ENCODE data around the gene GPR153. TPM values are rescaled to one million over a fixed set of nuclear protein-coding genes. Genes with fewer than 3 reads are reported as not detected.

The GPR153 gene
- polyA plus RNA-seq, 1 experiment, result 4.7 TPM

DNA sequence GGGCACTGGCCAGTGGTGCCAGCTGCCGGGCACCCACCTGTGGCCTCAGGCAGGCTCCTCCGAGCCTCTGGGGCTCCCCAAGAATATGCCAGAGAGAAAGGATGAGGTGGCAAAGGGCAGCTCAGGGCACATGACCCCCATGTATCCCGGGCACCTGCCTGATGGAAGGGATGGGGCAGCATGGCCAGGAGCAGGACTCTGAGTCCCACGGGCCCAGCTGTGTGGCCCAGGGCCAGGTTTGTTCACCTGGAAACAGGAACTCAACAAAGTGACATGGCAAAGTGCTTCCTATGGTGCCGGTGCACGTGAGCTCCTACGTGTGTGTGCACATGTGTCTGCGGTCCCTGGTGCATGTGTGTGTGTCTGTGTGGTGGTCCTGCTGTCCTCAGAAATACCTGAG is 9.5 kb upstream of the GPR153 start:
- Histone ChIP-seq H3K4me3 (ENCODE audit: low read depth, low read length) (no peak overlapping the region), H3K27me3 (ENCODE audit: control insufficient read depth, insufficient read depth, low read length) (no peaks in the 10 kb centered on the region), H3K27ac (ENCODE audit: low read depth, low read length) (no peak overlapping the region), H3K9me3 (ENCODE audit: control insufficient read depth, insufficient read depth, low read length) (no peaks in the 10 kb centered on the region; the same call in 1 of the 2 replicates)
- no peak for TF ChIP-seq CTCF (IDR thresholded peaks at IDR 0.05; ENCODE audit: low read depth, low read length)
- DNase-seq (ENCODE audit: low read depth, low spot score), result no peak
- POLR2A ChIA-PET, result no interaction called here
- CTCF ChIA-PET, result interaction anchor here (1.9 kb wide), 1 partner anchor 24 kb away, joined by 6 read pairs; no protein-coding TSS in a partner anchor

GRCh38 chr1:6269720-6270400 is 9.0 kb upstream of the GPR153 start:
- H3K27me3 ChIP-seq (ENCODE audit: control insufficient read depth, insufficient read depth, low read length), result no peaks in the 10 kb centered on the region
- H3K27ac ChIP-seq (ENCODE audit: low read depth, low read length), result no peak overlapping the region
- ChIA-PET POLR2A (no interaction called here), CTCF (interaction anchor here (1.9 kb wide), 1 partner anchor 23 kb away, joined by 6 read pairs; no protein-coding TSS in a partner anchor)
- no peaks in the 10 kb centered on the region; the same call in 1 of the 2 replicates for H3K9me3 ChIP-seq (ENCODE audit: control insufficient read depth, insufficient read depth, low read length)
- H3K4me3 ChIP-seq (ENCODE audit: low read depth, low read length), result no peak overlapping the region
- no peak for TF ChIP-seq CTCF (IDR thresholded peaks at IDR 0.05; ENCODE audit: low read depth, low read length)
- no peak for DNase-seq (ENCODE audit: low read depth, low spot score)

GRCh38 chr1:6269296-6269695 is 8.4 kb upstream of the GPR153 start:
- Histone ChIP-seq H3K27ac (ENCODE audit: low read depth, low read length) (no peak overlapping the region), H3K9me3 (ENCODE audit: control insufficient read depth, insufficient read depth, low read length) (no peaks in the 10 kb centered on the region; the same call in 1 of the 2 replicates)
- CTCF ChIA-PET, result no interaction called here

DNA sequence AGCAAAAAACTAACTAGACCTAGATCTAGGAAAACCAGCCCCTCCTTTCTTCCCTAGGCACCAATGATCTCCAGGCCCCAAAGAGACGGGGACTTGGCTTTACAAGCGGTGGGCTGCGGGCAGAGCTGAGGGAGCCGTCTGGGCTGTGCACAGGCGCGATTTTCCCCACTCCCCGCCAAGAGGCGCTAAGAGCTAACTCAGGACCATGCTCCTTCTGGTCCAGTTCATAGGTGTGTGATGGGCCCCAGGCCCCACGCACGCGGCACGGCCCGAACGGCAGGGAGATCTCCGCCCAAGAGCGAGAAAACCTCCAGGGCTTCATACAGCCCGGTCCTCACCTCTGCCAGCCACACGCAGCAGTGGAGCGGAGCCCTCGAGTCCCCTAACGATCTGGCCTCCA is 7.5 kb upstream of the GPR153 start:
- ChIA-PET POLR2A (no interaction called here), CTCF (interaction anchor here (1.2 kb wide), 1 partner anchor 21 kb away, joined by 7 read pairs; no protein-coding TSS in a partner anchor)
- no peaks in the 10 kb centered on the region; the same call in 1 of the 2 replicates for H3K9me3 ChIP-seq (ENCODE audit: control insufficient read depth, insufficient read depth, low read length)
- no peak for TF ChIP-seq CTCF (IDR thresholded peaks at IDR 0.05; ENCODE audit: low read depth, low read length)
- no peak for DNase-seq (ENCODE audit: low read depth, low spot score)
- H3K4me3 ChIP-seq (ENCODE audit: low read depth, low read length), result no peak overlapping the region
- H3K27me3 ChIP-seq (ENCODE audit: control insufficient read depth, insufficient read depth, low read length), result no peaks in the 10 kb centered on the region
- H3K27ac ChIP-seq (ENCODE audit: low read depth, low read length), result no peak overlapping the region

More at GRCh38 chr1:6269296-6269695, 8.4 kb upstream of the GPR153 start:
- DNase-seq (ENCODE audit: low read depth, low spot score), result no peak
- POLR2A ChIA-PET, result no interaction called here
- H3K4me3 ChIP-seq (ENCODE audit: low read depth, low read length), result no peak overlapping the region
- no peak for TF ChIP-seq CTCF (IDR thresholded peaks at IDR 0.05; ENCODE audit: low read depth, low read length)
- H3K27me3 ChIP-seq (ENCODE audit: control insufficient read depth, insufficient read depth, low read length), result no peaks in the 10 kb centered on the region

GRCh38 chr1:6267686-6268322 is 6.9 kb upstream of the GPR153 start:
- Histone ChIP-seq H3K4me3 (ENCODE audit: low read depth, low read length) (no peak overlapping the region), H3K27me3 (ENCODE audit: control insufficient read depth, insufficient read depth, low read length) (no peaks in the 10 kb centered on the region), H3K27ac (ENCODE audit: low read depth, low read length) (no peak overlapping the region), H3K9me3 (ENCODE audit: control insufficient read depth, insufficient read depth, low read length) (no peaks in the 10 kb centered on the region; the same call in 1 of the 2 replicates)
- TF ChIP-seq CTCF (IDR thresholded peaks at IDR 0.05; ENCODE audit: low read depth, low read length), result no peak
- POLR2A ChIA-PET, result no interaction called here
- CTCF ChIA-PET, result interaction anchor here (1.2 to 1.5 kb wide), 2 partner anchors 21 to 23 kb away, joined by 3 to 7 read pairs; no protein-coding TSS in a partner anchor
- DNase-seq (ENCODE audit: low read depth, low spot score), result no peak
